Endothelial cell of umbilical vein (primary cell): ENCODE results near the gene MEI1. TPM values are rescaled to one million over a fixed set of nuclear protein-coding genes. Genes with fewer than 3 reads are reported as not detected.

ENCODE experiments used
- BruUV-seq: library from RNA; stranded (reverse); fragments of 400-500 nt; replicated peaks from 2 replicates; lab custom pipeline; 2021; lab: Mats Ljungman, UMichigan
- CTCF ChIA-PET: fragments of 300-600, 350-600 bp; sonication (Branson Sonifier 250); formaldehyde crosslinking; loops from one replicate; lab custom pipeline; 2021; ENCODE audit warnings: antibody characterized with exemption, inconsistent platforms; lab: Charles Lee
- POLR2A ChIA-PET: fragments of 300-600, 350-600 bp; sonication (Branson Sonifier 250); formaldehyde crosslinking; loops from one replicate; lab custom pipeline; 2021; ENCODE audit warnings: antibody characterized with exemption, inconsistent platforms; lab: Charles Lee
- DNase-seq: peaks from one replicate; pipeline ENCODE4 v3.0.0-alpha.2; 2011; ENCODE audit warnings: low read depth, low spot score
- FAIRE-seq: peaks from 2 replicates; lab custom pipeline; 2011; peaks lifted over from hg19 to GRCh38; lab: Jason Lieb, UNC
- H2AFZ ChIP-seq: 2 replicates; pipeline ENCODE4 v1.6.0; 2012; ENCODE audit warnings: low read depth, low read length, control low read depth, inconsistent platforms
- H3K27ac ChIP-seq: 2 replicates; pipeline ENCODE4 v1.5.1; 2011; ENCODE audit warnings: low read depth, mild to moderate bottlenecking, control low read depth, low read length, moderate library complexity; ENCODE audit not compliant: insufficient read depth
- H3K27me3 ChIP-seq, 2 experiments: 2 replicates each; pipeline versions ENCODE4 v1.6.0 to v1.6.1; 2011; ENCODE audit warnings: low read length in 2 of 2, mixed read lengths in 1 of 2; ENCODE audit not compliant: control insufficient read depth in 2 of 2, insufficient read depth in 2 of 2
- H3K36me3 ChIP-seq, 2 experiments: 2 replicates in 1 of 2; 3 replicates in 1 of 2; pipeline ENCODE4 v1.5.1; 2011; ENCODE audit warnings: low read length in 2 of 2, mild to moderate bottlenecking in 1 of 2, moderate library complexity in 1 of 2; ENCODE audit not compliant: control insufficient read depth in 2 of 2, insufficient read depth in 2 of 2; ENCODE audit errors: extremely low read depth in 1 of 2
- H3K4me1 ChIP-seq: 3 replicates; pipeline ENCODE4 v1.5.1; 2011; ENCODE audit warnings: mild to moderate bottlenecking, low read length; ENCODE audit not compliant: control insufficient read depth, insufficient read depth; ENCODE audit errors: extremely low read depth
- H3K4me2 ChIP-seq: 2 replicates; pipeline ENCODE4 v1.6.1; 2011; ENCODE audit warnings: low read length, control low read depth, mixed read lengths; ENCODE audit not compliant: insufficient read depth
- H3K4me3 ChIP-seq, 3 experiments: fragments of 200-600 bp in 1 of 3; sonication (generic), shearing (Covaris generic) in 1 of 3; replicated peaks in 1 of 3; 2 replicates each; pipeline ENCODE4 v1.5.1; 2011 to 2016; ENCODE audit warnings: control low read depth in 3 of 3, low read length in 3 of 3, mild to moderate bottlenecking in 2 of 3, inconsistent platforms in 1 of 3, low read depth in 1 of 3, moderate library complexity in 1 of 3; ENCODE audit not compliant: insufficient read depth in 1 of 3
- H3K79me2 ChIP-seq: 2 replicates; pipeline ENCODE4 v1.6.0; 2012; ENCODE audit warnings: low read length, inconsistent platforms; ENCODE audit not compliant: control insufficient read depth, insufficient read depth
- H3K9ac ChIP-seq: replicated peaks from 2 replicates; pipeline ENCODE3; 2011; ENCODE audit warnings: low read length, control low read depth; ENCODE audit not compliant: insufficient read depth; ENCODE audit errors: extremely low read depth
- H3K9me1 ChIP-seq: replicated peaks from 3 replicates; pipeline ENCODE4 v1.6.0; 2011; ENCODE audit warnings: mild to moderate bottlenecking, low read length; ENCODE audit not compliant: control insufficient read depth, insufficient read depth; ENCODE audit errors: extremely low read depth
- H3K9me3 ChIP-seq: replicated peaks from 2 replicates; pipeline ENCODE4 v1.5.1; 2012; ENCODE audit warnings: low read length, inconsistent platforms; ENCODE audit not compliant: control insufficient read depth, insufficient read depth
- H4K20me1 ChIP-seq: replicated peaks from 2 replicates; pipeline ENCODE3; 2011; ENCODE audit warnings: mild to moderate bottlenecking, low read length; ENCODE audit not compliant: control insufficient read depth, insufficient read depth; ENCODE audit errors: extremely low read depth
- EZH2 ChIP-seq: IDR thresholded peaks from 2 replicates; pipeline ENCODE4 v1.6.1; 2012; ENCODE audit warnings: borderline replicate concordance, low read depth, mild to moderate bottlenecking, moderate library complexity, low read length, inconsistent platforms; ENCODE audit not compliant: severe bottlenecking
- FOS ChIP-seq: IDR thresholded peaks from 2 replicates; pipeline ENCODE4 v1.6.1; 2011; ENCODE audit warnings: mild to moderate bottlenecking, low read length, moderate library complexity, borderline replicate concordance; ENCODE audit not compliant: insufficient read depth
- GATA2 ChIP-seq: IDR thresholded peaks from 2 replicates; pipeline ENCODE4 v1.7.0; 2011; ENCODE audit warnings: low read depth, mild to moderate bottlenecking, moderate library complexity, mixed read lengths, low read length; ENCODE audit not compliant: insufficient read length, insufficient read depth
- JUN ChIP-seq: IDR thresholded peaks from 2 replicates; pipeline ENCODE4 v1.6.1; 2011; ENCODE audit warnings: borderline replicate concordance, low read depth; ENCODE audit not compliant: insufficient read length, insufficient read depth
- MAX ChIP-seq: IDR thresholded peaks from 2 replicates; pipeline ENCODE4 v1.6.1; 2011; ENCODE audit not compliant: insufficient read depth, insufficient read length
- MYC ChIP-seq: IDR thresholded peaks from one replicate; pipeline ENCODE4 v1.6.1; 2011; ENCODE audit warnings: mild to moderate bottlenecking, low read depth, low read length
- POLR2A ChIP-seq: IDR thresholded peaks from 2 replicates; pipeline ENCODE4 v1.6.1; 2012; ENCODE audit warnings: low read depth, mild to moderate bottlenecking, control low read depth, low read length
- POLR2AphosphoS5 ChIP-seq: IDR thresholded peaks from 2 replicates; pipeline ENCODE4 v1.6.1; 2012; ENCODE audit warnings: low read depth, mild to moderate bottlenecking, control low read depth, low read length, moderate library complexity; ENCODE audit not compliant: insufficient read depth
- dilution Hi-C: fragments of 300-500 bp; cut with MboI; formaldehyde crosslinking; loops from one replicate; pipeline ENCODE4 v1.15.0; 2019; ENCODE audit warnings: low sequenced_read_pairs; ENCODE audit not compliant: extremely low pct_ligation_motif_present
- intact Hi-C: fragments of 100-400 bp; cut with micrococcal nuclease; formaldehyde crosslinking; loops from one replicate; pipeline ENCODE4 v1.10.0; 2022
- polyA plus RNA-seq, 4 experiments: library from polyadenylated mRNA; depleted of rRNA in 3 of 4; stranded (reverse) in 3 of 4; unstranded in 1 of 4; fragments of >200 nt; gene quantifications; 2 replicates each; pipeline versions ENCODE4 v1.2.1 to v1.2.3, GENCODE V29; 2011 to 2012; ENCODE audit warnings: missing spikeins in 1 of 4
- total RNA-seq: library from RNA; stranded (reverse); gene quantifications from 2 replicates; pipeline ENCODE4 v1.2.3, GENCODE V29; 2021
- TF ChIP-seq, protein P1 (sequence below), 2 donors: IDR thresholded peaks; 1 replicate in 1 of 2; 2 replicates in 1 of 2; pipeline ENCODE4 v1.5.1; 2011; ENCODE audit warnings: low read length in 2 of 2, mild to moderate bottlenecking in 2 of 2, moderate library complexity in 2 of 2, control low read depth in 1 of 2, inconsistent platforms in 1 of 2, low read depth in 1 of 2; ENCODE audit not compliant: insufficient read depth in 1 of 2; ENCODE audit errors: extremely low read depth in 1 of 2

Gene MEI1
- total and polyA plus RNA-seq, 2 donors (not counting 3 experiments of a cell fraction or from before 2014, with no cell fraction given) = 1.5 to 1.9 TPM

DNA sequence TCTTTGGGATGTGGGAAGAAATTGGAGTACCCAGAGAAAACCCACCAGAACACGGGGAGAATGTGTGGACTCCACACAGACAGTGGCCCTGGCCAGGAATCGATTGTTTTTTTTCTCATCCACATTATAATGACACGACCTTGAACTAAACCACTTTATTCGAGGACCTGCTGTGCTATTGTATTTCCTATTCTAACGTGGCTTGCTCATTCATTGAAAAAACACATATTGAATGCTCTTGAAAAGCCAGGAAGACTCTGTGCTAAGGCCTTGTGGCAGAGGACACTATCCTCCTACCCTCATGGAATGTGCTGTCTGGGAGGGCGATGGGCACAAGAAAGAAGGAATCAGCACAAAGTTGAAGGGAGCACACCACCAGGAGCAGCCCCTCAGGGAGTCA, 124.5 kb downstream of the MEI1 start:
- no peak overlapping the region for H3K4me3 ChIP-seq
- no peak overlapping the region for H2AFZ ChIP-seq
- H3K9ac ChIP-seq = no peak overlapping the region
- TF ChIP-seq MAX = no peak
- TF ChIP-seq GATA2 = no peak
- TF ChIP-seq, protein P1, sequence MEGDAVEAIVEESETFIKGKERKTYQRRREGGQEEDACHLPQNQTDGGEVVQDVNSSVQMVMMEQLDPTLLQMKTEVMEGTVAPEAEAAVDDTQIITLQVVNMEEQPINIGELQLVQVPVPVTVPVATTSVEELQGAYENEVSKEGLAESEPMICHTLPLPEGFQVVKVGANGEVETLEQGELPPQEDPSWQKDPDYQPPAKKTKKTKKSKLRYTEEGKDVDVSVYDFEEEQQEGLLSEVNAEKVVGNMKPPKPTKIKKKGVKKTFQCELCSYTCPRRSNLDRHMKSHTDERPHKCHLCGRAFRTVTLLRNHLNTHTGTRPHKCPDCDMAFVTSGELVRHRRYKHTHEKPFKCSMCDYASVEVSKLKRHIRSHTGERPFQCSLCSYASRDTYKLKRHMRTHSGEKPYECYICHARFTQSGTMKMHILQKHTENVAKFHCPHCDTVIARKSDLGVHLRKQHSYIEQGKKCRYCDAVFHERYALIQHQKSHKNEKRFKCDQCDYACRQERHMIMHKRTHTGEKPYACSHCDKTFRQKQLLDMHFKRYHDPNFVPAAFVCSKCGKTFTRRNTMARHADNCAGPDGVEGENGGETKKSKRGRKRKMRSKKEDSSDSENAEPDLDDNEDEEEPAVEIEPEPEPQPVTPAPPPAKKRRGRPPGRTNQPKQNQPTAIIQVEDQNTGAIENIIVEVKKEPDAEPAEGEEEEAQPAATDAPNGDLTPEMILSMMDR (IDR thresholded peaks at IDR 0.05; ENCODE audit: extremely low read depth in 1 of 2, insufficient read depth in 1 of 2, low read depth in 1 of 2, low read length in 2 of 2) = no peak
- TF ChIP-seq EZH2 = no peak
- no peak for TF ChIP-seq JUN
- no peak for TF ChIP-seq FOS
- no peak for TF ChIP-seq POLR2AphosphoS5
- no peak for TF ChIP-seq MYC
- TF ChIP-seq POLR2A = no peak
- H3K27me3 ChIP-seq = no peaks in the 10 kb centered on the region
- DNase-seq (no peak), FAIRE-seq (no peak)
- intact Hi-C loops = loop anchor here (5.0 kb wide), 1 partner anchor 134 kb away; no protein-coding TSS in a partner anchor
- BruUV-seq = no TSS peak
- H3K4me1 ChIP-seq = peaks cover 3% of the 10 kb centered on the region
- no peaks in the 10 kb centered on the region for H3K9me3 ChIP-seq
- H4K20me1 ChIP-seq = no peaks in the 10 kb centered on the region
- H3K4me2 ChIP-seq = no peak overlapping the region
- dilution Hi-C loops = no loop called here
- H3K27ac ChIP-seq = no peak overlapping the region
- H3K79me2 ChIP-seq = no peaks in the 10 kb centered on the region
- POLR2A ChIA-PET = no interaction called here
- no peaks in the 10 kb centered on the region for H3K36me3 ChIP-seq
- H3K9me1 ChIP-seq = no peaks in the 10 kb centered on the region
- CTCF ChIA-PET = interaction anchor here (1.2 kb wide), 1 partner anchor 117 kb away, joined by 6 read pairs; no protein-coding TSS in a partner anchor
